PC-9 (cell line): Measurements from ENCODE around the gene TFAP2D. TPM values are rescaled to one million over a fixed set of nuclear protein-coding genes. Genes with fewer than 3 reads are reported as not detected.

Source experiments
- BruUV-seq: library from RNA; stranded (reverse); fragments of 400-500 nt; replicated peaks from 2 replicates; lab custom pipeline; 2021; lab: Mats Ljungman, UMichigan
- CTCF ChIA-PET: fragments of 300-600 bp; sonication (Branson Sonifier 250); formaldehyde crosslinking; loops from one replicate; lab custom pipeline; 2022; ENCODE audit warnings: antibody characterized with exemption; lab: Charles Lee
- POLR2A ChIA-PET: fragments of 300-600 bp; sonication (Branson Sonifier 250); formaldehyde crosslinking; loops from one replicate; lab custom pipeline; 2022; ENCODE audit warnings: antibody characterized with exemption; ENCODE audit not compliant: unreplicated experiment; lab: Charles Lee
- DNase-seq, 2 experiments: peaks; one replicate each; pipeline versions ENCODE4 v3.0.0 to v3.0.0-alpha.2; 2015 to 2022; ENCODE audit warnings: mixed read lengths in 1 of 2
- H2AFZ ChIP-seq: fragments of 200-600 bp; sonication (generic); 2 replicates; pipeline ENCODE4 v1.8.1; 2017; ENCODE audit warnings: antibody characterized with exemption
- H3F3A ChIP-seq: fragments of 200-600 bp; sonication (generic); 2 replicates; pipeline ENCODE4 v1.8.1; 2017; ENCODE audit warnings: antibody characterized with exemption, mild to moderate bottlenecking, low read depth; ENCODE audit not compliant: insufficient read depth
- H3K27ac ChIP-seq: fragments of 200-600 bp; sonication (generic); 2 replicates; pipeline ENCODE4 v1.6.1; 2016; ENCODE audit warnings: mixed run types
- H3K27me3 ChIP-seq: fragments of 200-600 bp; sonication (generic); 2 replicates; pipeline ENCODE4 v1.6.1; 2016; ENCODE audit warnings: low read depth, mixed run types; ENCODE audit not compliant: insufficient read depth
- H3K36me3 ChIP-seq: fragments of 200-600 bp; sonication (generic); 2 replicates; pipeline ENCODE4 v1.6.1; 2016; ENCODE audit warnings: low read depth, mixed run types
- H3K4me1 ChIP-seq: fragments of 200-600 bp; sonication (generic); replicated peaks from 2 replicates; pipeline ENCODE4 v1.6.1; 2016; ENCODE audit warnings: mixed run types; ENCODE audit not compliant: insufficient read depth
- H3K4me2 ChIP-seq: fragments of 200-600 bp; sonication (generic); 2 replicates; pipeline ENCODE4 v1.6.1; 2017; ENCODE audit warnings: mixed run types
- H3K4me3 ChIP-seq: fragments of 200-600 bp; sonication (generic); 2 replicates; pipeline ENCODE4 v1.6.1; 2016; ENCODE audit warnings: mixed run types
- H3K79me2 ChIP-seq: fragments of 200-600 bp; sonication (generic); 2 replicates; pipeline ENCODE4 v1.6.1; 2017; ENCODE audit warnings: low read depth, mixed run types
- H3K9me2 ChIP-seq: fragments of 200-600 bp; sonication (generic); 2 replicates; pipeline ENCODE4 v1.8.1; 2017; ENCODE audit warnings: mild to moderate bottlenecking; ENCODE audit not compliant: insufficient read depth
- H3K9me3 ChIP-seq: fragments of 200-600 bp; sonication (generic); 2 replicates; pipeline ENCODE4 v1.8.1; 2016; ENCODE audit warnings: low read depth; ENCODE audit not compliant: insufficient read depth
- H4K20me1 ChIP-seq: fragments of 200-600 bp; sonication (generic); 2 replicates; pipeline ENCODE4 v1.8.1; 2017; ENCODE audit not compliant: insufficient read depth
- CTCF ChIP-seq: fragments of 200-600 bp; sonication (generic); conservative IDR thresholded peaks from 2 replicates; pipeline ENCODE4 v1.6.1; 2017; ENCODE audit warnings: mixed run types, antibody characterized with exemption, mild to moderate bottlenecking, moderate library complexity
- EZH2 ChIP-seq: fragments of 200-600 bp; sonication (generic); IDR thresholded peaks from 2 replicates; pipeline ENCODE4 v1.8.0; 2017; ENCODE audit warnings: antibody characterized with exemption, low read depth
- intact Hi-C: fragments of 100-400 bp; cut with micrococcal nuclease; formaldehyde crosslinking; loops from one replicate; pipeline ENCODE4 v1.10.0; 2022; ENCODE audit not compliant: unreplicated experiment
- total RNA-seq: library from RNA; stranded (reverse); gene quantifications from 2 replicates; pipeline ENCODE4 v1.2.3, GENCODE V29; 2021

The TFAP2D gene
- total RNA-seq, 1 experiment from 2014 or later = not detected

DNA sequence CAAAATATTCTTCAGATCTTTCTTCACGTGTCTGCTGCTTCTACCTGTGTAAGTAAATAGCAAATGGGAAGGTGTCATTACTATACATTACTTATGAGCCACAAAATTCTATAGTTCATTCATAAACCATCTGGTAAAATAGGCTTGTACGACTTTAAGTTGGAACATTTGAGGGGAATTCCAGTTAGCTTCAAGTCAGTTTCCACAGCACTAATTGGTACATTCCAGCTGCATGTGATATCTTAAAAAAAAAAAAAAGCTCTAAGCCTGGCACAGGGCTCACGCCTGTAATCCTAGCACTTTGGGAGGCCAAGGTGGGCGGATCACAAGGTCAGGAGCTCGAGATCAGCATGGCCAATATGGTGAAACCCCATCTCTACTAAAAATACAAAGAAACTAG, 82.2 kb downstream of the TFAP2D start:
- no peaks in the 10 kb centered on the region for H3K27me3 ChIP-seq
- H3F3A ChIP-seq = no peaks in the 10 kb centered on the region
- H3K36me3 ChIP-seq = no peaks in the 10 kb centered on the region
- no peaks in the 10 kb centered on the region for H3K4me1 ChIP-seq
- no peak overlapping the region for H3K27ac ChIP-seq
- no peaks in the 10 kb centered on the region for H3K9me3 ChIP-seq
- TF ChIP-seq EZH2 = no peak
- no peak for TF ChIP-seq CTCF
- BruUV-seq = no TSS peak
- H3K4me2 ChIP-seq = no peak overlapping the region
- no peaks in the 10 kb centered on the region for H3K9me2 ChIP-seq
- no peaks in the 10 kb centered on the region for H3K79me2 ChIP-seq
- no peaks in the 10 kb centered on the region for H4K20me1 ChIP-seq
- DNase-seq = no peak
- ChIA-PET CTCF (no interaction called here), POLR2A (no interaction called here)
- no peak overlapping the region for H3K4me3 ChIP-seq
- H2AFZ ChIP-seq = no peak overlapping the region
- intact Hi-C loops = no loop called here

DNA sequence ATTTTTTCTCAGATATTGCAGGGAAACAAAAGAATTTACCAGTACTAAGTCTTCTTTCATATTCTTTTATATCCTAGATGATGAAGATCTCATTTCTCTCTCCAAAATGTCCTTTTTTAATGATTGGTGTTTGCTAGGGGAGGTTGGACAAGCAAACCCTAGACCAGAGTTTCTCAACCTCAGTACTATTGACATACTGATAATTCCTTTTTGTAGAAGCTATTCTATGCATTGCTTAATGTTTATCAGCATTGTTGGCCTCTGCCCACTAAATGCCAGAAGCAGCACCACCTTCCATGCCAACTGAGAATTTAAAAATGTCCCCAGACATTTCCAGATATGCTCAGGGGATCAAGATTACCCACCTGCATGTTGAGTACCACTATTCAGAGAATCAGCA, 91.0 kb downstream of the TFAP2D start:
- CTCF ChIA-PET = no interaction called here
- BruUV-seq = no TSS peak

DNA sequence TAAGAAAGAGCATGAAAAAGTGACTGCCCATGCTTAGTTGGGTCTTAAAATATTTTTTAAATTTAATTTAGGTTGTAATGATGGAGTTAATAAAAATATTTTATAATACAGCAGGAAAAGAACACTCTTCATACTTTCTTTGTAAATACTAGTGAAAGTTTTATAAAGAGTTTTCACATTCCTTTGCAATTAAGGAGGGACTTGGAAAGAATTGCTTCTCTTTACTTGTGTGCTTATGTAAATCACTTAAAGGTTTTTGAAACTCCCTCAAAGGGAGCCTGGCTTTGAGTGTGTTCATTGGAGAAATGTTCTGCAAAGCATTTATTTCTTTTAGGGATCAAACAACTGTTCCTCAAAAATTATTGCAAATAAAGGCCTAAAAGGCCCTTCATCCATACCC, 93.7 kb downstream of the TFAP2D start:
- H3K4me2 ChIP-seq = no peak overlapping the region
- no peaks in the 10 kb centered on the region for H3K4me1 ChIP-seq
- intact Hi-C loops = no loop called here
- no peak overlapping the region for H2AFZ ChIP-seq
- H3K27ac ChIP-seq = no peak overlapping the region
- no peaks in the 10 kb centered on the region for H4K20me1 ChIP-seq
- no peaks in the 10 kb centered on the region for H3K79me2 ChIP-seq
- no peak overlapping the region for H3K4me3 ChIP-seq
- CTCF ChIA-PET = no interaction called here
- H3F3A ChIP-seq = no peaks in the 10 kb centered on the region
- no peak for TF ChIP-seq CTCF
- no peak for TF ChIP-seq EZH2
- POLR2A ChIA-PET = no interaction called here
- no peak for DNase-seq
- H3K9me2 ChIP-seq = no peaks in the 10 kb centered on the region
- no peaks in the 10 kb centered on the region for H3K36me3 ChIP-seq
- no peaks in the 10 kb centered on the region for H3K9me3 ChIP-seq
- BruUV-seq = no TSS peak
- H3K27me3 ChIP-seq = no peaks in the 10 kb centered on the region

More for the DNA sequence above, 91.0 kb downstream of the TFAP2D start:
- no peaks in the 10 kb centered on the region for H3K9me3 ChIP-seq
- H3K27ac ChIP-seq = no peak overlapping the region
- no peak overlapping the region for H3K4me3 ChIP-seq
- no peaks in the 10 kb centered on the region for H3K36me3 ChIP-seq
- H3K4me1 ChIP-seq = no peaks in the 10 kb centered on the region
- peaks cover 4% of the 10 kb centered on the region; the same call in 1 of the 2 replicates for H3K27me3 ChIP-seq
- TF ChIP-seq CTCF (no peak), EZH2 (no peak)
- H3K4me2 ChIP-seq = no peak overlapping the region
- H3K9me2 ChIP-seq = no peaks in the 10 kb centered on the region
- H2AFZ ChIP-seq = no peak overlapping the region
- H3F3A ChIP-seq = no peaks in the 10 kb centered on the region
- H3K79me2 ChIP-seq = no peaks in the 10 kb centered on the region
- intact Hi-C loops = no loop called here
- POLR2A ChIA-PET = no interaction called here
- H4K20me1 ChIP-seq = no peaks in the 10 kb centered on the region
- no peak for DNase-seq
